GM23338 (cell line): Measurements from ENCODE around the gene POMT2. TPM values are rescaled to one million over a fixed set of nuclear protein-coding genes. Genes with fewer than 3 reads are reported as not detected.

ENCODE experiments used
- ATAC-seq: fragments of 200-7000 bp; cut with Tn5 transposase; 3 replicates; pipeline ENCODE4 v1.9.1; 2020
- DNase-seq: peaks from one replicate; pipeline ENCODE4 v3.0.0-alpha.2; 2015; ENCODE audit warnings: low spot score
- H2AFZ ChIP-seq: fragments of 200-600 bp; sonication (generic); 2 replicates; pipeline ENCODE4 v1.8.0; 2016; ENCODE audit warnings: antibody characterized with exemption, mild to moderate bottlenecking, moderate library complexity
- H3F3A ChIP-seq: fragments of 200-600 bp; sonication (generic); replicated peaks from 2 replicates; pipeline ENCODE4 v1.8.0; 2017; ENCODE audit warnings: antibody characterized with exemption, mixed run types, low read depth
- H3K27ac ChIP-seq: fragments of 200-600 bp; sonication (generic); 2 replicates; pipeline ENCODE4 v1.6.1; 2016; ENCODE audit warnings: low read depth
- H3K27me3 ChIP-seq: fragments of 200-600 bp; sonication (generic); 2 replicates; pipeline ENCODE4 v1.8.0; 2016; ENCODE audit warnings: mild to moderate bottlenecking, mixed run types, moderate library complexity; ENCODE audit not compliant: insufficient read depth
- H3K36me3 ChIP-seq: fragments of 200-600 bp; sonication (generic); 2 replicates; pipeline ENCODE4 v1.8.0; 2016; ENCODE audit warnings: mild to moderate bottlenecking; ENCODE audit not compliant: insufficient read depth
- H3K4me1 ChIP-seq: fragments of 200-600 bp; sonication (generic); 2 replicates; pipeline ENCODE4 v1.8.0; 2016; ENCODE audit warnings: mild to moderate bottlenecking, moderate library complexity; ENCODE audit not compliant: insufficient read depth
- H3K4me2 ChIP-seq: fragments of 200-600 bp; sonication (generic); 2 replicates; pipeline ENCODE4 v1.7.1; 2017; ENCODE audit warnings: mixed run types
- H3K4me3 ChIP-seq: fragments of 200-600 bp; sonication (generic); 2 replicates; pipeline ENCODE4 v1.6.1; 2016; ENCODE audit warnings: mixed run types
- H3K79me2 ChIP-seq: fragments of 200-600 bp; sonication (generic); replicated peaks from 2 replicates; pipeline ENCODE4 v1.8.0; 2017; ENCODE audit warnings: mild to moderate bottlenecking; ENCODE audit not compliant: insufficient read depth
- H3K9me2 ChIP-seq: fragments of 200-600 bp; sonication (generic); 2 replicates; pipeline ENCODE4 v1.8.0; 2017; ENCODE audit not compliant: insufficient read depth
- H4K20me1 ChIP-seq: fragments of 200-600 bp; sonication (generic); replicated peaks from 2 replicates; pipeline ENCODE4 v1.8.0; 2017; ENCODE audit warnings: mild to moderate bottlenecking; ENCODE audit not compliant: insufficient read depth
- H3K27ac Mint-ChIP-seq: 2 replicates; pipeline ENCODE4 v1.8.0; 2020; ENCODE audit warnings: inconsistent platforms, mild to moderate bottlenecking, moderate library complexity, mixed read lengths
- H3K27me3 Mint-ChIP-seq: 3 replicates; pipeline ENCODE4 v1.8.0; 2022; ENCODE audit warnings: low read depth, mild to moderate bottlenecking, moderate library complexity, mixed read lengths, inconsistent platforms; ENCODE audit not compliant: insufficient read depth, poor library complexity
- H3K36me3 Mint-ChIP-seq: 3 replicates; pipeline ENCODE4 v1.8.0; 2021; ENCODE audit warnings: low read depth, mild to moderate bottlenecking, inconsistent platforms, moderate library complexity, mixed read lengths
- H3K4me1 Mint-ChIP-seq: 3 replicates; pipeline ENCODE4 v1.8.0; 2020; ENCODE audit warnings: mild to moderate bottlenecking, inconsistent platforms, mixed read lengths
- H3K4me3 Mint-ChIP-seq: 3 replicates; pipeline ENCODE4 v1.8.0; 2021; ENCODE audit warnings: moderate library complexity, mild to moderate bottlenecking, inconsistent platforms, mixed read lengths
- H3K9me3 Mint-ChIP-seq: 3 replicates; pipeline ENCODE4 v1.8.0; 2020; ENCODE audit warnings: moderate library complexity, mild to moderate bottlenecking, inconsistent platforms, mixed read lengths
- CREB1 ChIP-seq: fragments of 250-450 bp; sonication (Bioruptor Pico); IDR thresholded peaks from 2 replicates; pipeline ENCODE4 v1.5.0; 2020; ENCODE audit warnings: low read depth, mild to moderate bottlenecking, moderate library complexity
- CTCF ChIP-seq, 2 experiments: fragments of 200-600 bp in 1 of 2; sonication (generic) in 1 of 2; conservative IDR thresholded peaks; 2 replicates each; pipeline versions ENCODE4 v1.5.1 to v1.6.1; 2016 to 2017; ENCODE audit warnings: antibody characterized with exemption in 2 of 2, low read depth in 2 of 2, mild to moderate bottlenecking in 2 of 2, moderate library complexity in 1 of 2
- EZH2 ChIP-seq: fragments of 200-600 bp; sonication (generic); IDR thresholded peaks from one replicate; pipeline ENCODE4 v1.8.0; 2017; ENCODE audit warnings: antibody characterized with exemption, mild to moderate bottlenecking, low read depth; ENCODE audit not compliant: unreplicated experiment
- JUNB ChIP-seq: IDR thresholded peaks from one replicate; pipeline ENCODE4 v1.6.1; 2016; ENCODE audit warnings: antibody characterized with exemption; ENCODE audit not compliant: unreplicated experiment
- NANOG ChIP-seq: IDR thresholded peaks from 2 replicates; pipeline ENCODE4 v1.6.1; 2016; ENCODE audit warnings: antibody characterized with exemption, borderline replicate concordance
- POLR2AphosphoS5 ChIP-seq: IDR thresholded peaks from 2 replicates; pipeline ENCODE4 v1.6.1; 2016; ENCODE audit warnings: antibody characterized with exemption, low read depth
- STAT1 ChIP-seq: IDR thresholded peaks from one replicate; pipeline ENCODE4 v1.6.1; 2016; ENCODE audit warnings: antibody characterized with exemption; ENCODE audit not compliant: unreplicated experiment
- ZNF114 ChIP-seq: fragments of 250-450 bp; sonication (Bioruptor Pico); IDR thresholded peaks from 2 replicates; pipeline ENCODE4 v1.5.0; 2020; ENCODE audit warnings: mild to moderate bottlenecking, moderate library complexity
- ZNF331 ChIP-seq: fragments of 250-450 bp; sonication (Bioruptor Pico); IDR thresholded peaks from 2 replicates; pipeline ENCODE4 v1.5.0; 2020; ENCODE audit warnings: low read depth, mild to moderate bottlenecking, moderate library complexity
- polyA plus RNA-seq: library from polyadenylated mRNA; unstranded; fragments of >200 nt; fragmentation: Nextera tagmentation; extraction: Ambion mirVana; gene quantifications from 2 replicates; pipeline ENCODE4 v1.2.1, GENCODE V29; 2016
- total RNA-seq: library from RNA; depleted of rRNA; stranded (reverse); fragments of >200 nt; shearing (Covaris generic); gene quantifications from 2 replicates; pipeline ENCODE4 v1.2.3, GENCODE V29; 2014
- TF ChIP-seq, protein P1 (sequence below): fragments of 250-450 bp; sonication (Bioruptor Pico); IDR thresholded peaks from 2 replicates; pipeline ENCODE4 v1.5.0; 2020; ENCODE audit warnings: mild to moderate bottlenecking, moderate library complexity
- TF ChIP-seq, protein P2 (sequence below): IDR thresholded peaks from 2 replicates; pipeline ENCODE4 v1.6.1; 2016; ENCODE audit warnings: antibody characterized with exemption

The POMT2 gene
- total and polyA plus RNA-seq, 2 experiments from 2014 or later = 24.3 to 29.9 TPM

GRCh38 chr14:77324289-77324688, 3.6 kb upstream of the POMT2 start:
- peaks cover 39% of the 10 kb centered on the region for H3K4me1 Mint-ChIP-seq
- no peak for ATAC-seq
- H3K27ac Mint-ChIP-seq = peak overlapping the region; percentile 81; the same call in 1 of the 2 replicates
- Histone ChIP-seq H3K4me3 (no peak overlapping the region), H3K4me1 (peaks cover 23% of the 10 kb centered on the region), H3K27ac (no peak overlapping the region), H4K20me1 (no peaks in the 10 kb centered on the region), H3K27me3 (no peaks in the 10 kb centered on the region), H3F3A (peaks cover 7% of the 10 kb centered on the region; the same call in 1 of the 2 replicates), H3K4me2 (no peak overlapping the region), H3K79me2 (peaks cover 11% of the 10 kb centered on the region), H3K36me3 (no peaks in the 10 kb centered on the region), H2AFZ (no peak overlapping the region), H3K9me2 (no peaks in the 10 kb centered on the region)
- H3K9me3 Mint-ChIP-seq = no peaks in the 10 kb centered on the region
- DNase-seq = no peak
- H3K4me3 Mint-ChIP-seq = no peak overlapping the region
- peaks cover 18% of the 10 kb centered on the region for H3K27me3 Mint-ChIP-seq
- no peak for TF ChIP-seq ZNF114 (CRISPR knock-in tag)
- no peak for TF ChIP-seq JUNB
- TF ChIP-seq POLR2AphosphoS5 = no peak
- TF ChIP-seq, protein P1, sequence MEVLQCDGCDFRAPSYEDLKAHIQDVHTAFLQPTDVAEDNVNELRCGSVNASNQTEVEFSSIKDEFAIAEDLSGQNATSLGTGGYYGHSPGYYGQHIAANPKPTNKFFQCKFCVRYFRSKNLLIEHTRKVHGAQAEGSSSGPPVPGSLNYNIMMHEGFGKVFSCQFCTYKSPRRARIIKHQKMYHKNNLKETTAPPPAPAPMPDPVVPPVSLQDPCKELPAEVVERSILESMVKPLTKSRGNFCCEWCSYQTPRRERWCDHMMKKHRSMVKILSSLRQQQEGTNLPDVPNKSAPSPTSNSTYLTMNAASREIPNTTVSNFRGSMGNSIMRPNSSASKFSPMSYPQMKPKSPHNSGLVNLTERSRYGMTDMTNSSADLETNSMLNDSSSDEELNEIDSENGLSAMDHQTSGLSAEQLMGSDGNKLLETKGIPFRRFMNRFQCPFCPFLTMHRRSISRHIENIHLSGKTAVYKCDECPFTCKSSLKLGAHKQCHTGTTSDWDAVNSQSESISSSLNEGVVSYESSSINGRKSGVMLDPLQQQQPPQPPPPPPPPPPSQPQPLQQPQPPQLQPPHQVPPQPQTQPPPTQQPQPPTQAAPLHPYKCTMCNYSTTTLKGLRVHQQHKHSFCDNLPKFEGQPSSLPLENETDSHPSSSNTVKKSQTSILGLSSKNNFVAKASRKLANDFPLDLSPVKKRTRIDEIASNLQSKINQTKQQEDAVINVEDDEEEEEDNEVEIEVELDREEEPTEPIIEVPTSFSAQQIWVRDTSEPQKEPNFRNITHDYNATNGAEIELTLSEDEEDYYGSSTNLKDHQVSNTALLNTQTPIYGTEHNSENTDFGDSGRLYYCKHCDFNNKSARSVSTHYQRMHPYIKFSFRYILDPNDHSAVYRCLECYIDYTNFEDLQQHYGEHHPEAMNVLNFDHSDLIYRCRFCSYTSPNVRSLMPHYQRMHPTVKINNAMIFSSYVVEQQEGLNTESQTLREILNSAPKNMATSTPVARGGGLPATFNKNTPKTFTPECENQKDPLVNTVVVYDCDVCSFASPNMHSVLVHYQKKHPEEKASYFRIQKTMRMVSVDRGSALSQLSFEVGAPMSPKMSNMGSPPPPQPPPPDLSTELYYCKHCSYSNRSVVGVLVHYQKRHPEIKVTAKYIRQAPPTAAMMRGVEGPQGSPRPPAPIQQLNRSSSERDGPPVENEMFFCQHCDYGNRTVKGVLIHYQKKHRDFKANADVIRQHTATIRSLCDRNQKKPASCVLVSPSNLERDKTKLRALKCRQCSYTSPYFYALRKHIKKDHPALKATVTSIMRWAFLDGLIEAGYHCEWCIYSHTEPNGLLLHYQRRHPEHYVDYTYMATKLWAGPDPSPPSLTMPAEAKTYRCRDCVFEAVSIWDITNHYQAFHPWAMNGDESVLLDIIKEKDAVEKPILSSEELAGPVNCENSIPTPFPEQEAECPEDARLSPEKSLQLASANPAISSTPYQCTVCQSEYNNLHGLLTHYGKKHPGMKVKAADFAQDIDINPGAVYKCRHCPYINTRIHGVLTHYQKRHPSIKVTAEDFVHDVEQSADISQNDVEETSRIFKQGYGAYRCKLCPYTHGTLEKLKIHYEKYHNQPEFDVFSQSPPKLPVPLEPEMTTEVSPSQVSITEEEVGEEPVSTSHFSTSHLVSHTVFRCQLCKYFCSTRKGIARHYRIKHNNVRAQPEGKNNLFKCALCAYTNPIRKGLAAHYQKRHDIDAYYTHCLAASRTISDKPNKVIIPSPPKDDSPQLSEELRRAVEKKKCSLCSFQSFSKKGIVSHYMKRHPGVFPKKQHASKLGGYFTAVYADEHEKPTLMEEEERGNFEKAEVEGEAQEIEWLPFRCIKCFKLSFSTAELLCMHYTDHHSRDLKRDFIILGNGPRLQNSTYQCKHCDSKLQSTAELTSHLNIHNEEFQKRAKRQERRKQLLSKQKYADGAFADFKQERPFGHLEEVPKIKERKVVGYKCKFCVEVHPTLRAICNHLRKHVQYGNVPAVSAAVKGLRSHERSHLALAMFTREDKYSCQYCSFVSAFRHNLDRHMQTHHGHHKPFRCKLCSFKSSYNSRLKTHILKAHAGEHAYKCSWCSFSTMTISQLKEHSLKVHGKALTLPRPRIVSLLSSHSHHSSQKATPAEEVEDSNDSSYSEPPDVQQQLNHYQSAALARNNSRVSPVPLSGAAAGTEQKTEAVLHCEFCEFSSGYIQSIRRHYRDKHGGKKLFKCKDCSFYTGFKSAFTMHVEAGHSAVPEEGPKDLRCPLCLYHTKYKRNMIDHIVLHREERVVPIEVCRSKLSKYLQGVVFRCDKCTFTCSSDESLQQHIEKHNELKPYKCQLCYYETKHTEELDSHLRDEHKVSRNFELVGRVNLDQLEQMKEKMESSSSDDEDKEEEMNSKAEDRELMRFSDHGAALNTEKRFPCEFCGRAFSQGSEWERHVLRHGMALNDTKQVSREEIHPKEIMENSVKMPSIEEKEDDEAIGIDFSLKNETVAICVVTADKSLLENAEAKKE (CRISPR knock-in tag) = no peak
- no peaks in the 10 kb centered on the region; the same call in 1 of the 3 replicates for H3K36me3 Mint-ChIP-seq

DNA sequence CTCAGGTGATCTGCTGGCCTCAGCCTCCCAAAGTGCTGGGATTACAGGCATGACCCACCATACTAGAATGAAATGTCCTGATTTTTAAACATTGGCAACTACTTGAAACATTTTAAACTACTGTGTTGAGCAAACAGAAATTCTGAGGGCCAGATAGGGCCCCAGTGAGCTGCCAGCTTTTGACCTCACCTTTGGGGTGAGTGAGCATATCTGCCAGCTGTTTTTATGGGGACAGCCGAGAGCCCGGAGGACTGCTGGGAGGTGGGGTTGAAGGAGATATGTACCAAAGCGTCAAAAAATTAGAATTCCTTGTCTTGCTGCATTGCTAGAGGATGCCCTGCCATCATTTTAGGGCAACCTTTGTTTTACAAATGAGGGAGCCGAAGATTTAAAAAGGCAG, 2.9 kb upstream of the POMT2 start:
- Histone ChIP-seq H3K27ac (0 out of 2 replicates have a peak overlapping the region, but pooled peaks have one; percentile 32), H3F3A (peaks cover 7% of the 10 kb centered on the region; the same call in 1 of the 2 replicates), H3K27me3 (no peaks in the 10 kb centered on the region), H2AFZ (no peak overlapping the region), H3K4me3 (no peak overlapping the region), H3K79me2 (peaks cover 18% of the 10 kb centered on the region), H3K4me2 (peak overlapping the region; percentile 64), H3K36me3 (no peaks in the 10 kb centered on the region), H4K20me1 (no peaks in the 10 kb centered on the region), H3K4me1 (peaks cover 23% of the 10 kb centered on the region), H3K9me2 (no peaks in the 10 kb centered on the region)
- ATAC-seq (no peak), DNase-seq (no peak)
- H3K27ac Mint-ChIP-seq = peak overlapping the region; percentile 81
- peak overlapping the region; percentile 2; the same call in 1 of the 3 replicates for H3K4me3 Mint-ChIP-seq
- H3K36me3 Mint-ChIP-seq = no peaks in the 10 kb centered on the region; the same call in 1 of the 3 replicates
- peaks cover 42% of the 10 kb centered on the region for H3K4me1 Mint-ChIP-seq
- TF ChIP-seq, protein P2, sequence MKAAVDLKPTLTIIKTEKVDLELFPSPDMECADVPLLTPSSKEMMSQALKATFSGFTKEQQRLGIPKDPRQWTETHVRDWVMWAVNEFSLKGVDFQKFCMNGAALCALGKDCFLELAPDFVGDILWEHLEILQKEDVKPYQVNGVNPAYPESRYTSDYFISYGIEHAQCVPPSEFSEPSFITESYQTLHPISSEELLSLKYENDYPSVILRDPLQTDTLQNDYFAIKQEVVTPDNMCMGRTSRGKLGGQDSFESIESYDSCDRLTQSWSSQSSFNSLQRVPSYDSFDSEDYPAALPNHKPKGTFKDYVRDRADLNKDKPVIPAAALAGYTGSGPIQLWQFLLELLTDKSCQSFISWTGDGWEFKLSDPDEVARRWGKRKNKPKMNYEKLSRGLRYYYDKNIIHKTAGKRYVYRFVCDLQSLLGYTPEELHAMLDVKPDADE = no peak
- TF ChIP-seq JUNB (no peak), CREB1 (CRISPR knock-in tag) (no peak), CTCF (conservative IDR thresholded peaks at IDR 0.05; ENCODE audit: low read depth in 2 of 2) (no peak), ZNF114 (CRISPR knock-in tag) (no peak), EZH2 (no peak), STAT1 (no peak), NANOG (no peak), ZNF331 (CRISPR knock-in tag) (no peak)
- no peaks in the 10 kb centered on the region for H3K9me3 Mint-ChIP-seq
- H3K27me3 Mint-ChIP-seq = peaks cover 16% of the 10 kb centered on the region
